Measurements from ENCODE around the gene ZNF639.

DNA sequence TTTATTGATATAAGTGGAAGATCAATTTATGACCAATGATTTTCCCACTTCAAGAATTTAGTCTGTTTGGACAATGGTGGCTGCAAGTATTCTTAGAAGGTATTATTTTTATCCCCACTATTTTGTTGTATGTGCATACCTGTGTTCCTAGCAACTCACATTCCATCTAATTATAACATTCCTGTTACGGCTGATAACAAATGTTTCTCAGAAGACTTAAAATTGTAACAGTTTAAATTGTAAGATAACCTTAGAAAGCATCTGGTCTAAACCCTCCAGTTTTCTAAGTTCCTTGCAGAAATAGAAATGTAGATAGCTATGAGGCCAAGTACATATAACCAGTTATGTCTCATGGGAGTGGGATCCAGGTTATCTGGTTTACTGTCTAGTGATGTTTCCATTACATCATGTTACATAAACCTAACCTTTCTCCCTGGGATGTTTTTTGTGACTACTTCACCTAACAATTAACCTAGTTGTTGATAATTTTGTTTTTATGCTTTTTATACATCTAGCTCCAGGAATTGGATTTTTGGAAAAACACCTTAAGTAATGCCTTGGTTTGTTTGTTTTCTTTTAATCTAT lies 13.6 kb downstream of the ZNF639 start:
- TF ChIP-seq CTCF (conservative IDR thresholded peaks at IDR 0.05; ENCODE audit: low read depth, low read length) (no peak), EZH2 (IDR thresholded peaks at IDR 0.05; ENCODE audit: low read length, unreplicated experiment) (no peak), EZH2phosphoT487 (IDR thresholded peaks at IDR 0.05; ENCODE audit: borderline replicate concordance, low read length) (no peak)

Measured in PC-3 (cell line).